Bronchial epithelial cell (primary cell): Measurements from ENCODE around the gene PLPP2. TPM values are rescaled to one million over a fixed set of nuclear protein-coding genes. Genes with fewer than 3 reads are reported as not detected.

Source experiments
- DNase-seq: peaks from one replicate; pipeline ENCODE4 v3.0.0-alpha.2; 2010; ENCODE audit warnings: low read depth
- FAIRE-seq: peaks from 2 replicates; lab custom pipeline; 2011; peaks lifted over from hg19 to GRCh38; lab: Jason Lieb, UNC
- H3K27me3 ChIP-seq: 2 replicates; pipeline ENCODE4 v1.5.1; 2011; ENCODE audit warnings: low read length; ENCODE audit not compliant: control insufficient read depth, insufficient read depth
- H3K36me3 ChIP-seq: 2 replicates; pipeline ENCODE4 v1.5.1; 2011; ENCODE audit warnings: low read length; ENCODE audit not compliant: control insufficient read depth, insufficient read depth
- H3K4me3 ChIP-seq: 2 replicates; pipeline ENCODE4 v1.5.1; 2011; ENCODE audit warnings: mild to moderate bottlenecking, low read depth, low read length, control low read depth
- total RNA-seq: library from RNA; depleted of rRNA; stranded (reverse); fragments of >200 nt; gene quantifications from 2 replicates; pipeline ENCODE4 v1.2.1, GENCODE V29; 2014
- TF ChIP-seq, protein P1 (sequence below): IDR thresholded peaks from 2 replicates; pipeline ENCODE4 v1.5.1; 2011; ENCODE audit warnings: mild to moderate bottlenecking, moderate library complexity, low read length, control low read depth, inconsistent platforms; ENCODE audit not compliant: insufficient read depth, severe bottlenecking

The PLPP2 gene
- total RNA-seq, 1 donor from 2014 or later, result 39.8 TPM

DNA sequence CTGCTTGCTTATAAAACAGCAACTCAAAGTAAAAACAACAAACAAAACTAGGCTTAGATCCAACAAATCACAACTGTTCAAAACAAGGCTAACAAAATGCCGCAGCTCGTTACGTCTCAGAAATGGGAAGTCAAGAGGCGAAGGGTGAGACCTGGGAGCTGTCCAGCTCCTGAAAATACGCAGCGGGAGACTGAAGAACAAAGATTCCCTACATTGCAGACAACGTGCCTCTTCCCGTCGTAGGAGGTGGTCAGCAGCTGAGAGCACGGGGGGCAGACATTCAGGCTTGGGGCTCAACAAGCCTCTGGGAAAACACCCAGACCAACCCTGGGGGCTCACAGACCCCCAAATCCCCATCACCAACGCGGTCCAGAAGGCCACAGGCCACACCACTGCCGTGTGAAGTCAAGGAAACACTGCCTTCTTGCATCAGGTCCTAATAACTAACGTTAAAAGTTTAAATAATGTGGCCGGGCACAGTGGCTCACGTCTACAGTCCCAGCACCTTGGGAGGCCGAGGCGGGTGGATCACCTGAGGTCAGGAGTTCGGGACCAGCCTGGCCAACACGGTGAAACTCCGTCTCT lies 13.5 kb downstream of the PLPP2 start:
- Histone ChIP-seq H3K36me3 (peaks cover 9% of the 10 kb centered on the region), H3K4me3 (no peak overlapping the region), H3K27me3 (no peaks in the 10 kb centered on the region)
- FAIRE-seq, result no peak
- DNase-seq, result no peak
- TF ChIP-seq, protein P1, sequence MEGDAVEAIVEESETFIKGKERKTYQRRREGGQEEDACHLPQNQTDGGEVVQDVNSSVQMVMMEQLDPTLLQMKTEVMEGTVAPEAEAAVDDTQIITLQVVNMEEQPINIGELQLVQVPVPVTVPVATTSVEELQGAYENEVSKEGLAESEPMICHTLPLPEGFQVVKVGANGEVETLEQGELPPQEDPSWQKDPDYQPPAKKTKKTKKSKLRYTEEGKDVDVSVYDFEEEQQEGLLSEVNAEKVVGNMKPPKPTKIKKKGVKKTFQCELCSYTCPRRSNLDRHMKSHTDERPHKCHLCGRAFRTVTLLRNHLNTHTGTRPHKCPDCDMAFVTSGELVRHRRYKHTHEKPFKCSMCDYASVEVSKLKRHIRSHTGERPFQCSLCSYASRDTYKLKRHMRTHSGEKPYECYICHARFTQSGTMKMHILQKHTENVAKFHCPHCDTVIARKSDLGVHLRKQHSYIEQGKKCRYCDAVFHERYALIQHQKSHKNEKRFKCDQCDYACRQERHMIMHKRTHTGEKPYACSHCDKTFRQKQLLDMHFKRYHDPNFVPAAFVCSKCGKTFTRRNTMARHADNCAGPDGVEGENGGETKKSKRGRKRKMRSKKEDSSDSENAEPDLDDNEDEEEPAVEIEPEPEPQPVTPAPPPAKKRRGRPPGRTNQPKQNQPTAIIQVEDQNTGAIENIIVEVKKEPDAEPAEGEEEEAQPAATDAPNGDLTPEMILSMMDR, result no peak

DNA sequence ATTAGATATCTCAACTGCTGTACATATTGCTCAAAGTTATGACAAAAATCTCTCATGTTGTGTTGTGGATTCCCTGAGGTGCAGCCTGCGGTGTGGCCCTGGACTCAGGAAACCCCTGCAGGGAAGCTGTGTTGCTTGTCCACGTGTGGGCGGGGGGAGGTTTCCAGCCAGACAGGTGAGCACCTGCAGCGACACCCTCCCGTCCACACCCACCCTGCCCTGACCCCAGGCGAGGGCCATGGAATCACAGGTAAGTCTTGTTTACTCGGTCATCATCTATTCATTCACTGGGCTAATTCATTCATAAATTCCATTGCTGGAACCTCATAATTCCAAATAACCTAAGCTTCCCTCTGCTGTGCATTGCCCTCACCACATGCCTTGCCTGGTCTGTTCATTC lies 14.1 kb downstream of the PLPP2 start:
- H3K4me3 ChIP-seq, result no peak overlapping the region
- H3K36me3 ChIP-seq, result peaks cover 9% of the 10 kb centered on the region
- no peak for DNase-seq
- TF ChIP-seq, protein P1, result no peak
- H3K27me3 ChIP-seq, result no peaks in the 10 kb centered on the region
- no peak for FAIRE-seq

GRCh38 chr19:275958-276646 lies 15.1 kb downstream of the PLPP2 start:
- no peak for DNase-seq
- H3K4me3 ChIP-seq, result no peak overlapping the region
- H3K27me3 ChIP-seq, result no peaks in the 10 kb centered on the region
- no peak for FAIRE-seq
- TF ChIP-seq, protein P1, result no peak
- peaks cover 5% of the 10 kb centered on the region for H3K36me3 ChIP-seq

DNA sequence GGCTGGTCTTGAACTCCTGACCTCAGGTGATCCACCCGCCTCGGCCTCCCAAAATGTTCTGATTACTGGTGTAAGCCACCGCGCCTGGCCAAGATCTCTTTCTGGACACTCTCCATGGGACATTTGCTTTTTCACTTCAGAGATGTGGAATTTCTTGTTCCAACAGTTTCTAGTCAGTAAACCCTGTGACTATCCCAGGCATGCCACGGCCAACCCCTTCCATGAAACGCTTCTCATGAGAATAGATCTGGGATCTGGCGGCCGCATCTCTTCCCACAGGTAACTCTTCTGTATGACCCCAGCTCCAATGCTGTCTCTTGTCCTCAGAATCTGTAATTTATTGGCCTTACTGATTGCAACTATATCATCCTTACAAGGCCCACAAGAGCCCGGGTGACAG lies 16.2 kb downstream of the PLPP2 start:
- H3K4me3 ChIP-seq, result no peak overlapping the region
- TF ChIP-seq, protein P1, result no peak
- no peak for DNase-seq
- no peak for FAIRE-seq
- no peaks in the 10 kb centered on the region for H3K27me3 ChIP-seq
- H3K36me3 ChIP-seq, result peaks cover 4% of the 10 kb centered on the region

- no peak for FAIRE-seq
Observed at GRCh38 chr19:273393-273792, 17.8 kb downstream of the PLPP2 start.

More at GRCh38 chr19:273393-273792, 17.8 kb downstream of the PLPP2 start:
- H3K27me3 ChIP-seq, result no peaks in the 10 kb centered on the region
- H3K36me3 ChIP-seq, result no peaks in the 10 kb centered on the region
- TF ChIP-seq, protein P1, result no peak
- no peak for DNase-seq
- H3K4me3 ChIP-seq, result no peak overlapping the region
